ENCODE results near the gene SLC35F5.

- TF ChIP-seq ZNF274 (IDR thresholded peaks at IDR 0.05; ENCODE audit: low read depth, low read length) (no peak), SUZ12 (IDR thresholded peaks at IDR 0.05; ENCODE audit: extremely low read depth, insufficient read depth, insufficient read length) (no peak)
These were observed 6.1 kb downstream of the SLC35F5 start for GRCh38 chr2:113750385-113750784.
